Ramos (cell line): ENCODE results near the gene POMT1.
"Not testable (repeated sequence)": the region's sequence is repeated elsewhere in the genome, so short reads cannot be mapped to it uniquely, and the experiment has no call there.

Source experiments
- in situ Hi-C: fragments of 300-500 bp; cut with MboI; formaldehyde crosslinking; loops from one replicate; pipeline ENCODE4 v1.14.3; 2022; ENCODE audit warnings: low sequenced_read_pairs; ENCODE audit not compliant: unreplicated experiment

The POMT1 gene

GRCh38 chr9:131492070-131492469, 10.6 kb upstream of the POMT1 start:
- in situ Hi-C loops: no loop called here

DNA sequence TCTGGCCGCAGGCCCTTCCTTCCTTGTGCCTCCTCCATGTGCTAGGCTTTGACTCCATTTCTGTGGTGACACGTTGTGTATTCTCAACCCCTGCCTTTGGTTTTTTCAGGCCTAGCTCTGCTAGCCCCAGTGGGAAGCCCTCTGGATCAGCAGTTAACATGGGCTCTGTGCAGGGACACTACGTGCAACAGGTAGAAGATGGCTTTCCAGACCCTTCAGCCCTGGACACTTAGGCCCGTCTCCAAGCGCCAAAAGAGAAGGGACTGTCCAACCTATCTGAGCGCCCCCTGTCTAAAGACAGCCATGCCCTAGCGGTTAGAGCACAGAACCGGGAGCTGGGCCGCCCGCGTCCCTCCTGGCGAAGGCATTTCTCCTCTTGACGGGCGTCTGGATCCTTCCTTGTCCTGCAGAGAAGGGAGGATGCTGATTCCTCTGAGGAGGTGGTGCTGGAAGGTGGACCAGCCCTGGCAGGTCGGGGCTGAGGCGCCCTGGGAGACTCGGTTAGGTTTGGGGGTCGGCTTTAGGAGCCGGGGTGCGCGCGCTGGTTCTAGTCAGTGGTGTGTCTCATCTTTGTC, 8.3 kb upstream of the POMT1 start:
- in situ Hi-C loops: no loop called here

GRCh38 chr9:131495785-131496184, 6.9 kb upstream of the POMT1 start:
- in situ Hi-C loops: no loop called here

DNA sequence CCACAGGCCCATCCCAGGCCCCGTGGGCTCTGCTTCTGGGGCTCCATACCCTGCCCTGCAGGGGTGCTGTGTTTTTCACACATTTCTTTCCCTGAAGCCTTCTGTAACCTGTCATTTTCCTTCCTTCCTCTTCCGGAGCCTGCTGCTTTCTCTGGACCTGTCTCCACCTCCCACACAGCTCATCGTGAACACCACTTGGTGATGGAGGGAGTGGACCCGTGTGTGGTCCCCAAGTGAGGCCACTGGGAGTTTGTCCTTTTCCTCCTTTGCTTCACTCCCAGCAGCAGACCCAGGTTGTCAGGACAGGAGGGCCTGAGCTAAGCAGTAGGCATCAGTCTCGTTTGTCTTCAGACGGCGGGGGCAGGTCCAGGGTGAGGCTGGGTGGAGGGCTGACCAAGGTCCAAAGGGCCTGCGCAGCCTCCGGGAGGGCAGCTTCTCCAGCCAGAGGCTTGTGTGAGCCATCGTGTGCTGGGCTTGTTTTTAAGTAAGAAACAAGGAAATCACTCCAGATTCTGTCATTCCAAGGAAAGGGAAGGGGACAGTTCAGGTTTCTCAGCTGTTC, 5.8 kb upstream of the POMT1 start:
- in situ Hi-C loops: no loop called here

DNA sequence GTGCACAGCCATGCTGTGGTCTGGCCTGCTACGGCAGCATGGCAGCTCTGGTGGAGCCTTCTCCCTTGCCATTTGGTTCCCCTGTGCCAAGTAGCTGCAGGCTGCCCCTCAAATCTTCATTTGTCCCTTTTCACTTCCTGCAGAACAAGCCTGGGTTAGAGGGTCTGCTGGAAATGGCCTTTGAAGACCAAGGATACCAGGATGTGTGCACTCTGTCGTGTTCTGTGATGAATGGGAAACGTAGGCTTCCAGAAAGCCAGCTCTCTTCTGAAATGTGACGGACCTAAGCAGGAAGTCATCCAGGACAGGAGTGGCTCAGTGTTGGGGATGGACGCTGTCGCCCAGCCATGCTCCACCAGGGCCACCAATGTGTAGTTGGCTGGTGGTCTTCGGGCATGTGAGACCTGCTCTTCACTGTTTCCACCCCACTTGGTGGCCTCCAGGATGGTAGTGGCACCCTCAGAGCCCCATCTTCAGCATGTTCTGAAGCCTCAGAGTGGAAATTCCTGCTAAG, 3.4 kb upstream of the POMT1 start:
- in situ Hi-C loops: no loop called here

- in situ Hi-C loops: loop anchor here (10.0 kb wide), 1 partner anchor 244 kb away; the partner anchor contains the start of gene RAPGEF1
These were observed 2.3 kb upstream of the POMT1 start for GRCh38 chr9:131500377-131500776.

DNA sequence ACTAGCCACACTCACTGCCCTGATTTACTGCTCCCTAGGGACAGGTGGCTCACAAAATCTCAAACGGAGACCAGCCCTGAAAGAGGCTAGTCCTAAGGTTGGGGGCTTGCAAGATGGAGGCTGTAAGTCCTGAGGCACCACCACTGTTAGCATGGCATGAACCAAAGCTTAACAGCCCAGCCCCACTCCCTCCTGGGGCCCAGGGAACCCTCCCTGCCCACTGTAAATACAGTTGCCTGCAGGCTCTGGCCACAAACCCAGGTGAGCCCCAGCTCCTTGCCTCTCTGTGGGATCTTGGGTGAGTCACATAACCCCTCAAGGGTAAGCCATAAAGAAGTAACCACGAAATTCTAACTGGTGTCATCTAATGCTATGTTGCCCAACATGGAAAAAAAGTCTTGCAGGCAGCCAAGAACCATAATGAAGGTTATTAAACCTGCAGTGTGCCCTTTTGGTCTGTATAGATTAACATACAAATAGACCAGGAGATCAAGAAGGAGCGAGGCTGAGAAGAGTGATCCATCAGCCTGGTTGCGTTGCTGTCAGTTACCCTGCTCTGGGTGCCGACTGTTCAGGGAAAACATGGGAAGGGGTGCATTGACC, 1.7 kb upstream of the POMT1 start:
- in situ Hi-C loops: loop anchor here (10.0 kb wide), 1 partner anchor 244 kb away; the partner anchor contains the start of gene RAPGEF1

GRCh38 chr9:131503626-131504465, 1.1 kb downstream of the POMT1 start:
- in situ Hi-C loops: loop anchor here (10.0 kb wide), 1 partner anchor 241 kb away; the partner anchor contains the start of gene RAPGEF1

DNA sequence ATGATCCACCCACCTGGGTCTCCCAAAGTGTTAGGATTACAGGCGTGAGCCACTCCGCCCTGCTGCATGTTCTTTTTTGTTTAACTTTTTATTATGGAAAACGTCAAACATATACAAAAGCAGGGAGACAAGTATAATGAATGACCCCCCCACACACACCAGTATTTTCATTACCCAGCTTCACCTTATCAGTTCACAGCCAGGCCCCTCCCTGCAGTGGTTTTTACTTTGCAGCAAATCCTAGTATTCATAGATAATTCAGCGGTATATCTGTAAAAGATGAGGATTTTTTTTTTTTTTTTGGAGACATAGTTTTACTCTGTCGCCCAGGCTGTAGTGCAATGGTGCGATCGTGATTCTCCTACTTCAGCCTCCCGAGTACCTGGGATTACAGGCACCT, 2.3 kb downstream of the POMT1 start:
- in situ Hi-C loops: loop anchor here (10.0 kb wide), 1 partner anchor 240 kb away; the partner anchor contains the start of gene RAPGEF1

- in situ Hi-C loops: no loop called here
These were observed 8.7 kb downstream of the POMT1 start for GRCh38 chr9:131511416-131511815.

GRCh38 chr9:131511880-131512279, 9.2 kb downstream of the POMT1 start:
- in situ Hi-C loops: no loop called here

DNA sequence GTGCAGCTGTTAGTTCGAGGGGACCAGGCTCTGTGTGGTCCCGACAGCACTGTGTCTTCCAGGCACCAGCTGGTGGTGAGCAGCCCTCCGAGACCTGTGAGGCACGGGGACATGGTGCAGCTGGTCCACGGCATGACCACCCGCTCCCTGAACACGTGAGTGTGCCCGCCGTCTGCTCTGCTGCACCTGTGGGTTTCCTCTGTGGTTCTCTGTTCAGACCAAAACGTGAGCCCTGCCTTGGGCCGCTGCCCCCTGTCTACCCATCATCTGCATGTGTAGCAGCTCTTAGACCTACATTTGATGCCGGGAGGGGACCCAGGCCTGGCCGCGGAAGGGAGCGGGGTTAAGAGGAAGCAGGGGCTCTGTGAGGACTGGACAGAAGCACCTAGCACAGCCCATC, 10.5 kb downstream of the POMT1 start:
- in situ Hi-C loops: no loop called here

DNA sequence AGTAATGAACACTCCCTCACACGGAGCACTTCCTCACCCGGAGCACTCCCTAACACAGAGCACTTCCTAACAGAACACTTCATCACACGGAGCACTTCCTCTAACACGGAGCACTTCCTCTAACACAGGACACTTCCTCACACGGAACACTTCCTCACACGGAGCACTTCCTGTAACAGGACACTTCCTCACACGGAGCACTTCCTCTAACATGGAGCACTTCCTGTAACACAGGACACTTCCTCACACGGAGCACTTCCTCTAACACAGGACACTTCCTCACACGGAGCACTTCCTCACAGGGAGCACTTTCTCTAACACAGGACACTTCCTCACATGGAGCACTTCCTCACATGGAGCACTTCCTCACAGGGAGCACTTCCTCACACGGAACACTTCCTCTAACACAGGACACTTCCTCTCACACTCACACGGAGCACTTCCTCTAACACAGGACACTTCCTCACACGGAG, 12.9 kb downstream of the POMT1 start:
- in situ Hi-C loops: not testable (repeated sequence)

DNA sequence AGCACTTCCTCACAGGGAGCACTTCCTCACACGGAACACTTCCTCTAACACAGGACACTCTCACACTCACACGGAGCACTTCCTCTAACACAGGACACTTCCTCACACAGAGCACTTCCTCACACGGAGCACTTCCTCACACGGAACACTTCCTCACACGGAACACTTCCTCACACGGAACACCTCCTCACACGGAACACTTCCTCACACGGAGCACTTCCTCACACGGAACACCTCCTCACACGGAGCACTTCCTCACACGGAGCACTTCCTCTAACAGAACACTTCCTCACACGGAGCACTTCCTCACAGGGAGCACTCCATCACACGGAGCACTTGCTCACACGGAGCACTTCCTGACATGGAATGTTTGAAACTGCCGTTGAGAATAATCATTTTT, 13.4 kb downstream of the POMT1 start:
- in situ Hi-C loops: no loop called here

GRCh38 chr9:131516930-131517329, 14.2 kb downstream of the POMT1 start:
- in situ Hi-C loops: no loop called here

GRCh38 chr9:131517761-131518190, 15.1 kb downstream of the POMT1 start:
- in situ Hi-C loops: no loop called here

GRCh38 chr9:131518553-131518952, 15.8 kb downstream of the POMT1 start:
- in situ Hi-C loops: no loop called here

GRCh38 chr9:131520503-131520902, 17.8 kb downstream of the POMT1 start:
- in situ Hi-C loops: no loop called here

DNA sequence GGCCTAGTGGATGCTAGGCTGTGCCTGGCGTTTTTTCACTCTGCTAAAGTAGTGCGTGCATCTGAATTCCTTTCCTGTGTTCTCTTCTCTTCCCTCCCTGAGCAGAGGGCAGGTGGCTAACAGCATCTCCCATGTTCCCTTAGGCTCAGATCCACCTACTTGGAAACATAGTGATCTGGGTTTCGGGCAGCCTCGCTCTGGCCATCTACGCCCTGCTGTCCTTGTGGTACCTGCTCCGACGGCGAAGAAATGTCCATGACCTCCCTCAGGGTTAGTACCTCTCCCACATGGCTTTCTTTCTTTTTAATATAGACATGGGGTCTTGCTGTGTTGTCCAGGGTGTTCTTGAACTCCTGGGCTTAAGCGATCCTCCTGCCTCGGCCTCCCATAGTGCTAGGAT, 18.5 kb downstream of the POMT1 start:
- in situ Hi-C loops: no loop called here

- in situ Hi-C loops: no loop called here
These were observed 19.1 kb downstream of the POMT1 start for GRCh38 chr9:131521822-131522221.
